ENCODE data around the gene PNKP.

GRCh38 chr19:49860336-49861102 lies 6.9 kb downstream of the PNKP start:
- TF ChIP-seq, protein P1, sequence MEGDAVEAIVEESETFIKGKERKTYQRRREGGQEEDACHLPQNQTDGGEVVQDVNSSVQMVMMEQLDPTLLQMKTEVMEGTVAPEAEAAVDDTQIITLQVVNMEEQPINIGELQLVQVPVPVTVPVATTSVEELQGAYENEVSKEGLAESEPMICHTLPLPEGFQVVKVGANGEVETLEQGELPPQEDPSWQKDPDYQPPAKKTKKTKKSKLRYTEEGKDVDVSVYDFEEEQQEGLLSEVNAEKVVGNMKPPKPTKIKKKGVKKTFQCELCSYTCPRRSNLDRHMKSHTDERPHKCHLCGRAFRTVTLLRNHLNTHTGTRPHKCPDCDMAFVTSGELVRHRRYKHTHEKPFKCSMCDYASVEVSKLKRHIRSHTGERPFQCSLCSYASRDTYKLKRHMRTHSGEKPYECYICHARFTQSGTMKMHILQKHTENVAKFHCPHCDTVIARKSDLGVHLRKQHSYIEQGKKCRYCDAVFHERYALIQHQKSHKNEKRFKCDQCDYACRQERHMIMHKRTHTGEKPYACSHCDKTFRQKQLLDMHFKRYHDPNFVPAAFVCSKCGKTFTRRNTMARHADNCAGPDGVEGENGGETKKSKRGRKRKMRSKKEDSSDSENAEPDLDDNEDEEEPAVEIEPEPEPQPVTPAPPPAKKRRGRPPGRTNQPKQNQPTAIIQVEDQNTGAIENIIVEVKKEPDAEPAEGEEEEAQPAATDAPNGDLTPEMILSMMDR (IDR thresholded peaks at IDR 0.05) = no peak
- no peak for TF ChIP-seq POLR2A (IDR thresholded peaks at IDR 0.05)
